Gastrocnemius medialis (tissue), 4 donors: ENCODE measurements around the gene COLEC11. TPM values are rescaled to one million over a fixed set of nuclear protein-coding genes. Genes with fewer than 3 reads are reported as not detected.
A peak's percentile ranks its signal among the peaks of the same experiment; 100 is the strongest.

Source experiments
- ATAC-seq, 2 donors: fragments of 150-250 bp; one replicate each; pipeline ENCODE4 v1.9.1; 2016
- DNase-seq, 2 donors: peaks; one replicate each; pipeline ENCODE4 v3.0.0-alpha.2; 2019
- H3K27ac ChIP-seq, 4 donors: fragments of 200-600 bp; sonication (generic); 1 replicate in 1 of 4; 2 replicates in 3 of 4; pipeline ENCODE4 v1.5.1; 2016 to 2018; ENCODE audit warnings: mild to moderate bottlenecking in 2 of 4, moderate library complexity in 1 of 4
- H3K27me3 ChIP-seq, 3 donors: fragments of 200-600 bp; sonication (generic) in 2 of 3; 1 replicate in 1 of 3; 2 replicates in 2 of 3; pipeline versions ENCODE4 v1.5.1 to v1.6.0; 2016 to 2019; ENCODE audit warnings: mild to moderate bottlenecking in 1 of 3, moderate library complexity in 1 of 3
- H3K36me3 ChIP-seq, 2 donors: fragments of 200-600 bp; sonication (generic) in 1 of 2; one replicate each; pipeline ENCODE4 v1.5.1; 2017 to 2018
- H3K4me1 ChIP-seq, 2 donors: fragments of 200-600 bp; sonication (generic) in 1 of 2; one replicate each; pipeline ENCODE4 v1.5.1; 2016 to 2017; ENCODE audit warnings: mild to moderate bottlenecking in 2 of 2
- H3K4me3 ChIP-seq, 4 donors: fragments of 200-600 bp; sonication (generic) in 3 of 4; 1 replicate in 1 of 4; 2 replicates in 3 of 4; pipeline ENCODE4 v1.5.1; 2016 to 2019; ENCODE audit warnings: mild to moderate bottlenecking in 2 of 4
- H3K9me3 ChIP-seq, 3 donors: fragments of 200-600 bp; sonication (generic) in 2 of 3; 1 replicate in 1 of 3; 2 replicates in 2 of 3; pipeline ENCODE4 v1.5.1; 2016 to 2019
- CTCF ChIP-seq, 5 experiments: fragments of 450-650 bp in 3 of 5; fragments of 200-600 bp in 2 of 5; sonication (generic) in 2 of 5; IDR thresholded peaks in 4 of 5; conservative IDR thresholded peaks in 1 of 5; 1 replicate in 4 of 5; 2 replicates in 1 of 5; pipeline ENCODE4 v1.5.1; 2016 to 2019; ENCODE audit warnings: antibody characterized with exemption in 5 of 5, mild to moderate bottlenecking in 3 of 5, moderate library complexity in 3 of 5
- POLR2A ChIP-seq, 2 donors: fragments of 450-650 bp; IDR thresholded peaks; one replicate each; pipeline ENCODE4 v1.6.1; 2017; ENCODE audit warnings: antibody characterized with exemption in 2 of 2, mild to moderate bottlenecking in 2 of 2, moderate library complexity in 2 of 2
- in situ Hi-C, 4 donors: fragments of 200-750 bp; cut with MboI; loops; one replicate each; pipeline versions ENCODE4 v1.15.0 to v1.8.0; 2017; ENCODE audit warnings: low sequenced_read_pairs in 4 of 4
- intact Hi-C: fragments of 100-400 bp; cut with DNase I; formaldehyde crosslinking; loops from one replicate; pipeline ENCODE4 v1.15.1; 2023; ENCODE audit warnings: low total_unique reads
- total RNA-seq, 4 donors: library from RNA; depleted of rRNA; stranded (reverse); fragments of >200 nt; gene quantifications; one replicate each; pipeline versions ENCODE4 v1.1.0 to v1.2.3, GENCODE V29; 2016

COLEC11 gene
- total RNA-seq, 4 donors from 2014 or later, result 0.29 to 0.36 TPM; not detected in 2

- ATAC-seq, result no peak
- TF ChIP-seq CTCF (IDR thresholded peaks at IDR 0.05 in 4 of 5, conservative IDR thresholded peaks at IDR 0.05 in 1 of 5) (no peak), POLR2A (IDR thresholded peaks at IDR 0.05) (no peak)
- no peaks in the 10 kb centered on the region for H3K36me3 ChIP-seq
- intact Hi-C loops, result no loop called here
- DNase-seq, result no peak
- no peaks in the 10 kb centered on the region for H3K9me3 ChIP-seq
- in situ Hi-C loops, result no loop called here
- H3K4me1 ChIP-seq, result no peaks in the 10 kb centered on the region
- H3K27ac ChIP-seq, result no peak overlapping the region
- H3K4me3 ChIP-seq, result no peak overlapping the region
- H3K27me3 ChIP-seq, result peaks cover 0 to 4% (median 2%) of the 10 kb centered on the region in 3 donors
These were observed 7.8 kb downstream of the COLEC11 start for GRCh38 chr2:3602553-3603339.

GRCh38 chr2:3603536-3604206, 8.8 kb downstream of the COLEC11 start:
- in situ Hi-C loops, result no loop called here
- H3K27me3 ChIP-seq, result peaks cover 0 to 4% (median 2%) of the 10 kb centered on the region in 3 donors
- no peak for DNase-seq
- intact Hi-C loops, result no loop called here
- no peak overlapping the region for H3K4me3 ChIP-seq
- H3K27ac ChIP-seq, result no peak overlapping the region
- no peak for ATAC-seq
- no peaks in the 10 kb centered on the region for H3K9me3 ChIP-seq
- no peaks in the 10 kb centered on the region for H3K36me3 ChIP-seq
- TF ChIP-seq POLR2A (IDR thresholded peaks at IDR 0.05) (no peak), CTCF (IDR thresholded peaks at IDR 0.05 in 4 of 5, conservative IDR thresholded peaks at IDR 0.05 in 1 of 5) (no peak)
- no peaks in the 10 kb centered on the region for H3K4me1 ChIP-seq

GRCh38 chr2:3604207-3604877, 9.4 kb downstream of the COLEC11 start:
- intact Hi-C loops, result no loop called here
- in situ Hi-C loops, result no loop called here
- H3K9me3 ChIP-seq, result no peaks in the 10 kb centered on the region
- no peak for TF ChIP-seq POLR2A (IDR thresholded peaks at IDR 0.05)
- no peak for TF ChIP-seq CTCF (IDR thresholded peaks at IDR 0.05 in 4 of 5, conservative IDR thresholded peaks at IDR 0.05 in 1 of 5)
- DNase-seq (no peak), ATAC-seq (no peak)
- peaks cover 0 to 4% (median 2%) of the 10 kb centered on the region in 3 donors for H3K27me3 ChIP-seq
- H3K36me3 ChIP-seq, result no peaks in the 10 kb centered on the region
- H3K27ac ChIP-seq, result no peak overlapping the region
- no peak overlapping the region for H3K4me3 ChIP-seq
- no peaks in the 10 kb centered on the region for H3K4me1 ChIP-seq

GRCh38 chr2:3604991-3605961, 10.4 kb downstream of the COLEC11 start:
- intact Hi-C loops (no loop called here), in situ Hi-C loops (no loop called here)
- peaks cover 0 to 4% (median 2%) of the 10 kb centered on the region in 3 donors for H3K27me3 ChIP-seq
- H3K9me3 ChIP-seq, result no peaks in the 10 kb centered on the region
- ATAC-seq (no peak), DNase-seq (peak in 1 of 2 donors; percentile 19)
- H3K4me3 ChIP-seq, result no peak overlapping the region
- TF ChIP-seq CTCF (IDR thresholded peaks at IDR 0.05 in 4 of 5, conservative IDR thresholded peaks at IDR 0.05 in 1 of 5) (no peak), POLR2A (IDR thresholded peaks at IDR 0.05) (no peak)
- no peaks in the 10 kb centered on the region for H3K4me1 ChIP-seq
- H3K27ac ChIP-seq, result no peak overlapping the region
- no peaks in the 10 kb centered on the region for H3K36me3 ChIP-seq
